Measurements from ENCODE around the gene LRCH1.

LRCH1 gene

GRCh38 chr13:46795321-46795720, 242.4 kb downstream of the LRCH1 start:
- no peak for DNase-seq (ENCODE audit: low read depth in 2 of 3, low spot score in 1 of 3)

DNA sequence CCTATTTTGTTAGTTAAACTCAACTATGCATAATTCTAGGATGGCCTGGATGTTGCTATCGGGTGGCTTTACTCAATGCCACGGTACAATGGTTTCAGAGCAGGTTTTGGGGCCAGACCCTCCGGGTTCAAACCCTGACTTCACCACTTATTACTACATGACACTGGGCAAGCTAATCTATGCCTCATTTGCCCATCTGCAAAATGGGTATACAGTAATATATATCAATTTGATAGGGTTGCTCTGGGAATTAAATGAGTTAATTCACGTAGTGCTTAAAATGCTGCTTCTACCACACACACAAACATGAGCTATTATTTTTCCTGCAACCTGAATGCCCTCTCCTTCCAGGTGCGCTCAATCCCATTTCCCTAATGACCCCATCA, 243.2 kb downstream of the LRCH1 start:
- no peak for DNase-seq (ENCODE audit: low read depth in 2 of 3, low spot score in 1 of 3)

DNA sequence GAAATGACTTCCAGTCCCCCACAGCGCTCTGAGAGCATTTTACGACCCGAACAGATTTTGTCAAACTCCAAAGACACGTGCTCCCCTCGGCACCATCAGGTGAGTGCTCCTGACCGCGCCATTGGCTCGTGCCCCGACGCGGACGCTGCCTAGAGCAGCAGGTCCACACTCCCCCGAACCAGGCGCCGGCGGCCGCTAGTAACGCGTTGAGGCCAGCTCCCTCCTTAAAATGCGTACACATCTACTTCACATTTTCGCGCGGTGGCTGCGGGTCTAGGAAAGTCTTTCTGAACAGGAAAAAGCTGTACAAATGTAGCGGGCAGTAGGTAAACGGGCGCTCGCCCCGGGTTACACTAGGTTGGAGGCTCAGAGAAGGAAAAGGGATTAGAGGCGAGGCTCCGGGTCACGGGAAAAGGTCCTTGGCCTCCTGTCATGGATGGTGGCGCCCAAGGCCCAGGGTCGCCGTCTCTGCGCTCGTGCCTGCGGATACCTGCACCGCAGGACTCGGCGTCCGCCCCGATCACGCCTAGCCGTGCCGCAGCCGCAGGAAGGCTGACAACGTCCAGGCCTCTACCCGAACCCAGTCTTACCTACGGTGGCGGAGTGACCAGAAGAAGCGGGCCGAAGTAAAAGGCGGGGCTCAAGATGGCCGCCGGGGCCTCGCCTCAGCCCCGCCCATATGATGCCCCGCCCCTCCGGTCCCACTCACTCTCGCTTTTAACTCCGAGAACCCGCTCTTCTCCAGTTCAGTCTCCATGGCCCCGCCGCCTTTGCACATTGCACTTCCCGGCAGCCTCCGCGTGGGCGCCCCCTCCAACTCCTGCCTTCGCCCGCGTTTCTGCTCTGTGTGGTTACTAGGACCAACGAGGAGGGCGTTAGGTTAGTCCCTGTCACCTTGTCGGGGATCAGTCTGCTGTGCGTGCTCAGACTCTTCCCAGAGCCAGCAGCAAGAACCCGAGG, 243.8 kb downstream of the LRCH1 start, which contains the start of gene ESD:
Gene ESD, minus strand, starts transcription at position 647 of the 960 bp plus-strand sequence. CDS start 5,748 bp downstream, outside the sequence.
- DNase-seq (ENCODE audit: low read depth in 2 of 3, low spot score in 1 of 3) = peak; percentile 89 to 95 (median 93)

DNA sequence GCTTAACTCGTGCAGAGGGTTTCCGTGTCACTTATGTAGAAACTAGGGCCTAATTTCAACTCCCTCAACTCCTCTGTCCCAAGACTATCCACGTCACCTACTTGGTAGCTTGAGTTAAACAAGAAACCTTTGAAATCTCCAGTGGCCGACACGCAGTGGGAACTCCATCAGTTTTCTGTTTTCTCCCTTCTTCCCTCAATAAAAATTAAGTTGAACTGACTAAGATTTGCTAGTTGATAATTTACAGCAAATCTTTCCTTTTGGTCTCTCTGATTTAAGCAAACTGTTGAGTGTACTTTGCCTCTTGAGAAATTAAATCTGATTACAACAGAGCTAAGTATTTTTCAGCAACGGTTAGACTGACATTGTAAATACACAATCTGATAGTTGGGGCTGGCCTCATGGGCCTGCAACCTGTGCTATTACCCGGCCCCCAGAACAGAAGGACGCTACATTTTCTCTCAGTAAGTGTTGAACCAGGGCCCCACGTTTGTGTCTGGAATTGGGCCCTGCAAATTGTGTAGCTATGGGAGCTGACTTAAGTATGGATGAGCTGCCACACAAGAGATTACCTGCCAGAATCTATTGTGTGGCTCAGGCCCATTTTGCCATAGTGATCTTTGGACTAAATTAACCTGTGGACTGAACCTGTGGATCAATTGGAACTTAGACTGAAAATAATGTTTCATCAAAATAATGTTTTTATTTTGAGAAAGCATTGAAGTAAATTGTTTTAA, 244.7 kb downstream of the LRCH1 start:
- DNase-seq (ENCODE audit: low read depth in 2 of 3, low spot score in 1 of 3) = no peak

GRCh38 chr13:46799139-46799538, 246.2 kb downstream of the LRCH1 start:
- no peak for DNase-seq (ENCODE audit: low read depth in 2 of 3, low spot score in 1 of 3)

- DNase-seq (ENCODE audit: low read depth in 2 of 3, low spot score in 1 of 3) = no peak
Measured at GRCh38 chr13:46801858-46802257, 248.9 kb downstream of the LRCH1 start.

All from stimulated activated CD4-positive, alpha-beta T cell treated with anti-CD3 and anti-CD28 coated beads, Interleukin-12 subunit alpha, Interleukin-12 subunit beta, amount 100 ng/mL, for 48 hours (primary cell).